Heart left ventricle (tissue), 13 donors: ENCODE measurements around the gene MYCN.

Experiments
- POLR2A ChIP-seq, 2 donors: fragments of 450-650 bp; IDR thresholded peaks; one replicate each; pipeline ENCODE4 v1.6.1; 2017; ENCODE audit warnings: antibody characterized with exemption in 2 of 2, mild to moderate bottlenecking in 2 of 2, moderate library complexity in 2 of 2
- TF ChIP-seq, protein P1 (sequence below), 12 donors: fragments of 200-600 bp; sonication (generic) in 4 of 12; IDR thresholded peaks; one replicate each; pipeline versions ENCODE4 v1.5.0 to v1.8.0; 2018 to 2022; ENCODE audit warnings: antibody characterized with exemption in 12 of 12, mild to moderate bottlenecking in 5 of 12
- donor health status: ischemic (EF 13 %, LVEDD 7.1; RV severe dilation, severe dysfunction).
- donor health status: DM: no; HTN: yes; CAD: no.
- donor health status: DM: no; HTN: no; CAD: no.
- donor health status: ischemic (EF 25% LVEDD 6.9; RV normal size, moderate dysfunction).
- donor health status: ischemic (EF 25% LVEDD 5.7; RV mildly dilated, moderate dysfunction).
- donor health status: ischemic (EF 35%, LVEDD 5.7; RV mildly dilated, moderate dysfunction).
- donor health status: nonischemic (EF 11% LVEDD 7.7; RV severe dilation, severe dysfunction).
- donor health status: DM: yes; HTN: yes; CAD: no.
- donor health status: PGD.
- donor health status: ischemic (EF 29% LVEDD 5.4; RV normal size, mild dysfunction).
- donor health status: nonischemic (EF 23%, LVEDD 6.1; RV moderate dilation, normal function).

DNA sequence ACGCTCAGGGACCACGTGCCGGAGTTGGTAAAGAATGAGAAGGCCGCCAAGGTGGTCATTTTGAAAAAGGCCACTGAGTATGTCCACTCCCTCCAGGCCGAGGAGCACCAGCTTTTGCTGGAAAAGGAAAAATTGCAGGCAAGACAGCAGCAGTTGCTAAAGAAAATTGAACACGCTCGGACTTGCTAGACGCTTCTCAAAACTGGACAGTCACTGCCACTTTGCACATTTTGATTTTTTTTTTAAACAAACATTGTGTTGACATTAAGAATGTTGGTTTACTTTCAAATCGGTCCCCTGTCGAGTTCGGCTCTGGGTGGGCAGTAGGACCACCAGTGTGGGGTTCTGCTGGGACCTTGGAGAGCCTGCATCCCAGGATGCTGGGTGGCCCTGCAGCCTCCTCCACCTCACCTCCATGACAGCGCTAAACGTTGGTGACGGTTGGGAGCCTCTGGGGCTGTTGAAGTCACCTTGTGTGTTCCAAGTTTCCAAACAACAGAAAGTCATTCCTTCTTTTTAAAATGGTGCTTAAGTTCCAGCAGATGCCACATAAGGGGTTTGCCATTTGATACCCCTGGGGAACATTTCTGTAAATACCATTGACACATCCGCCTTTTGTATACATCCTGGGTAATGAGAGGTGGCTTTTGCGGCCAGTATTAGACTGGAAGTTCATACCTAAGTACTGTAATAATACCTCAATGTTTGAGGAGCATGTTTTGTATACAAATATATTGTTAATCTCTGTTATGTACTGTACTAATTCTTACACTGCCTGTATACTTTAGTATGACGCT, 5.8 kb downstream of the MYCN start:
- TF ChIP-seq, protein P1, sequence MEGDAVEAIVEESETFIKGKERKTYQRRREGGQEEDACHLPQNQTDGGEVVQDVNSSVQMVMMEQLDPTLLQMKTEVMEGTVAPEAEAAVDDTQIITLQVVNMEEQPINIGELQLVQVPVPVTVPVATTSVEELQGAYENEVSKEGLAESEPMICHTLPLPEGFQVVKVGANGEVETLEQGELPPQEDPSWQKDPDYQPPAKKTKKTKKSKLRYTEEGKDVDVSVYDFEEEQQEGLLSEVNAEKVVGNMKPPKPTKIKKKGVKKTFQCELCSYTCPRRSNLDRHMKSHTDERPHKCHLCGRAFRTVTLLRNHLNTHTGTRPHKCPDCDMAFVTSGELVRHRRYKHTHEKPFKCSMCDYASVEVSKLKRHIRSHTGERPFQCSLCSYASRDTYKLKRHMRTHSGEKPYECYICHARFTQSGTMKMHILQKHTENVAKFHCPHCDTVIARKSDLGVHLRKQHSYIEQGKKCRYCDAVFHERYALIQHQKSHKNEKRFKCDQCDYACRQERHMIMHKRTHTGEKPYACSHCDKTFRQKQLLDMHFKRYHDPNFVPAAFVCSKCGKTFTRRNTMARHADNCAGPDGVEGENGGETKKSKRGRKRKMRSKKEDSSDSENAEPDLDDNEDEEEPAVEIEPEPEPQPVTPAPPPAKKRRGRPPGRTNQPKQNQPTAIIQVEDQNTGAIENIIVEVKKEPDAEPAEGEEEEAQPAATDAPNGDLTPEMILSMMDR (IDR thresholded peaks at IDR 0.05): no peak
- TF ChIP-seq POLR2A (IDR thresholded peaks at IDR 0.05): no peak
